Measurements from ENCODE around the gene PARP1.
A peak's percentile ranks its signal among the peaks of the same experiment; 100 is the strongest.
"Not testable (repeated sequence)": the region's sequence is repeated elsewhere in the genome, so short reads cannot be mapped to it uniquely, and the experiment has no call there.

PARP1 gene

DNA sequence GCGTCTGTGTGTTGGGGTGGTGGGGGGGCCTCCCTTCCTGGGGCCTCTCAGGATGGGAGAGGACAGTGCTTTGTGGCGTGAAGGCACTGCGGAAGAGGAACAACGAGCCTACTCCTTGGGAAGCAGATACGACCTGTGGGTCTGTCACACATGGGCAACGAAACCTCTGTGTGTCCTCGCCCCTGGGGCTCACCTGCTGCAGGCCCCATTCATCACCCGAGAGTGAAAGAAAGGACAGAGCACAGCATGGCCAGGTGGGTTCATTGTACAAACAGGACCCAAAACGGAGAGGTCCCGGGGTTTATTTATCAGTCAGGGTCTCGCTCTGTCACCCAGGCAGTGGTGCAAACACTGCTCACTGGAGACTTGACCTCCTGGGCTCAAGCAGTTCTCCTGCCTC is 58.8 kb downstream of the PARP1 start:
- DNase-seq = no peak

DNA sequence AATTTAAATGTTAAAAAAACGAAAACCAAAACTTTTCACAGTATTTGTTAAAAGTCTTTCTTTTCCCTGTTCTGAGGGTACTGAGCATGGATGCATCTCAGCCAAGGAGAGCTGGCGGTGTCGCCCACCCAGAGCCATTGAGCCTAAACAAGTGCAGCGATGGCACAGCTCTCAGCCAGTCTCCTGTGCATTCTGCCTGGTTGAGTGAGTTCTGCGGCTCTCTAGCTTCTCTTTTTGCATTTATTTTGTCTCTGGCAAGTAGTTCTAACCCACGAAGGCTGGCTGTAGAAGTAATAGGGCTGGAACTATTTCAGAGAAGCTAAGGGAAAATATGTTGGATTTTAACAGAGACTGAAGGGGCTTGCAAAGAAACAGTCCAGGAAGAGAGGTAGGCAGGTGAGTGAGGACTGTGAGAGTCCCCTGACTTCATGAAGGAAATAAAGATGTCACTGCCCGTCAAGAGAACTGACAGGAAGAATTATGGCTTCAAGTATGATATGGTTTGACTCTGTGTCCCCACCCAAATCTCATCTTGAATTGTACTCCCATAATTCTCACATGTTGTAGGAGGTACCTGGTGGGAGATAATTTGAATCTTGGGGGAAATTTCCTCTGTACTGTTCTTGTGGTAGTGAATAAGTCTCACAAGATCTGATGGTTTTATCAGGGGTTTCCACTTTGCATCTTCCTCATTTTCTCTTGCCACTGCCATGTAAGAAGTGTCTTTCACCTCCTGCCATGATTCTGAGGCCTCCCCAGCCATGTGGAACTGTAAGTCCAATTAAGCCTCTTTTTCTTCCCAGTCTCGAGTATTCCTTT is 63.2 kb downstream of the PARP1 start:
- DNase-seq = no peak

DNA sequence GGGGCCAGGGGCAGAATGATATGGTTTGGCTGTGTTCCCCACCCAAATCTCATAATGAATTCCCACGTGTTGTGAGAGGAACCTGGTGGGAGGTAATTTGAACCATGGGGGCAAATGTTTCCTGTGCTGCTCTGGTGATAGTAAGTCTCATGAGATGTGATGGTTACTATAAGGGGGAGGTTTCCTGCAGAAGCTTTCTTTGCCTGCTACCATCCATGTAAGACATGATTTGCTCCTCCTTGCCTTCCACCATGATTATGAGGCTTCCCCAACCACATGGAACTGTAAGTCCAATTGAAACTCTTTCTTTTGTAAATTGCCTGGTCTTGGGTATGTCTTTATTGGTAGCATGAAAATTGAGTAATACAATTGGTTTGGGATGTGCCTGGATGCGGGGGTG is 65.2 kb downstream of the PARP1 start:
- no peak for DNase-seq

DNA sequence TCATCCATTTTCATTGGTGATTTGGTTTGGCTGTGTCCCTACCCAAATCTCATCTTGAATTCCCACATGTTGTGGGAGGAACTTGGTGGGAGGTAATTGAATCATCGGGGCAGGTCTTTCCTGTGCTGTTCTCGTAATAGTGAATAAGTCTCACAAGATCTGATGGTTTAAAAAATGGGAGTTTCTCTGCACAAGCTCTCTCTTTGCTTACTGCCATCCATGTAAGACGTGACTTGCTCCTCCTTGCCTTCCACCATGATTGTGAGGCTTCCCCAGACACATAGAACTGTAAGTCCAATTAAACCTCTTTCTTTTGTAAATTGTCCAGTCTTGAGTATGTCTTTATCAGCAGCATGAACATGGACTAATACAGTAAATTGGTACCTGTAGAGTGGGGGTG is 67.8 kb downstream of the PARP1 start:
- DNase-seq = not testable (repeated sequence)

DNA sequence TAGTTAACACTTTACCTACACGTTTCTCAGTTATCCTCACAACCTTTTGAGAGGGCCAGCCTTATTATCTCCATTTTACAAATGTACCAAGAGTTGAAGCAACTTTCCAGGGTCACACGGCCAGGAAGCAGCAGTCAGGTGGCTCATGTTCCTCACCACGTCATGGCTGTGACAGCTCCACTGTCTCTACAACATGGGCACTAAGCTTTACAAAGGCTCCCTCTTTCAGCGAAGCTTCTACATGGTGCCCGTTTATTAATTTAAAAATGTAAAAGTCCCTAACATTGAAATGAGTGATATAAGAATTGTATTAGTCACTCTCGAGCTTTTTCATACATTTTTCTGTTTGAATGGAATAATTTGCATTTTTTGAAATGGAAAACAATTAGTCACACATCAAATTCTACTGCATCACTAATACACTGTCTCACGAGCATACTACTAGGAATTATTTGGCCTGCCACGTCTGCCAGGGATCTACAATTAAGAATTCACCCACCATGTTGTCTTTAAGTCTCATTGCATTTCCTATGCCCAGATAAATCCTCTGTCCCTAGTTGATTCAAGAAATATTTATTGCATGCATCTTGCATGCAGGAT is 70.5 kb downstream of the PARP1 start:
- no peak for DNase-seq

DNA sequence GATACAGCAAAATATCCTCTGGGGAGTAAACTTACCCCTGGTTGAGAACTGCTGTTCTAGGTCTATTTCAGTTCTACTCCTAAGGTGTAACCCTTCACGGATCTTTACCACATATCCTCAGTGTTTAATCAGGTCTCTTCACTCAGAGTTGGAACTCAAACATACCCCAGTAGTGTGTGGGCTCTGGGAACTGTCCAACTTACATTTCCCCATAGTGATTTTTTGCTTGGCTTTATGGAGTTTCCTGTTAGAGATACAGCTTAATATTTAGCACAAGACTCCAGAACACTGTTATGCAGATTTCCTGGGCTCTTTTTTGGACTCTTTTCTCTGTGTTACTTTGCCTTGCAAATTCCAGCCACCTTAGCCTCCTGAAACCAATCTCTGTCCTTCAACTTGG is 72.2 kb downstream of the PARP1 start:
- no peak for DNase-seq

DNA sequence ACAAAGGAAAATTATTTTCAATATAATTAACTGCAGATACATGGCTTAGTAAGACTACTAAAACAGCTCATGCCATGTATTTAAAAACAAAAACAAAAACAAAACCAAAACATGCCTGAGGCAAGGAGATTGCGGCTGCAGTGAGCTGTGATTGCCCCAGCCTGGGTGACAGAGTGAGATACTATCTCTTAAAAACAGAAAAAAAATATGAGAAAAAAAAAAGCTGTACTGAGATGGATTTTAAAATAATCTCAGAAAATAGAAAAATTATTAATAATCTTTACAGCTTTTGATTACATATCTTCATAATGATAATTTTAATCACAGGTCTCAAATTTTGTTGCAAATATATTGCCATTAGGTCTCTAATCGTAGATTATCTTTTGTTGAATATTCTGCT is 74.9 kb downstream of the PARP1 start:
- peak in 1 of 2 donors; percentile 11 for DNase-seq

DNA sequence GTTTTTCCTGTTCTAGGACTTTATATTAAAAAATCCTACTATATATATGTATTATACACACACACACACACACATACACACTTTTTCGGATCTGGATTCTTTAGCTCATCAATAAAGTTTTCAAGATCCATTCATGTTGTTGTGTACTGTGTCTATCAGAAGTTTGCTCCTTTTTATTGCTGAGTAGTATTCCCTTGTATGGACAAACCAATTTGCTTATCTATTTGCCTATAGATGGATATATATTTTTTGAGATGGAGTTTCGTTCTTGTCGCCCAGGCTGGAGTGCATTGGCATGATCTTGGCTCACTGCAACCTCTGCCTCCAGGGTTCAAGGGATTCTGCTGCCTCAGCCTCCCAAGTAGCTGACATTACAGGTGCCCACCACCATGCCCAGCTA is 78.7 kb downstream of the PARP1 start:
- DNase-seq = no peak

DNA sequence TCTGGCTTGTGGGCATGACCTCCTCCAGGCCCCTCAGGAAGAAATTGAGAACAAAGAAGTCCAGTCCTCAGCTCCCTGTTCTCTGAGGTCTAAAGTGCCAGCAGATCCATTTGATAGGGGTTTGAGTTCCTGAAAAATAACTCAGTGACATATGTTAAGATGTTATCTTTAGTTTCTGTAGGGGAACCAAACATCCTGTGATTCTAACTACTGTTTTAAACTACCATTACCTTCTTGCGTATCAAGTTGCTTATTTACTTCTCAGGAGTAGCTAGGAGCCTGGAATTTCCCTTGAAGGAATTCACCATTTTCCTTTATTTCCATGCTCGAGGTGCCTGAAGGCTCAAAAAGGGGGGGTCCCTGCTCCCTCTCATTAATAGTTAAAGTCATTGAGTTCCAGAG is 80.1 kb downstream of the PARP1 start:
- no peak for DNase-seq

DNA sequence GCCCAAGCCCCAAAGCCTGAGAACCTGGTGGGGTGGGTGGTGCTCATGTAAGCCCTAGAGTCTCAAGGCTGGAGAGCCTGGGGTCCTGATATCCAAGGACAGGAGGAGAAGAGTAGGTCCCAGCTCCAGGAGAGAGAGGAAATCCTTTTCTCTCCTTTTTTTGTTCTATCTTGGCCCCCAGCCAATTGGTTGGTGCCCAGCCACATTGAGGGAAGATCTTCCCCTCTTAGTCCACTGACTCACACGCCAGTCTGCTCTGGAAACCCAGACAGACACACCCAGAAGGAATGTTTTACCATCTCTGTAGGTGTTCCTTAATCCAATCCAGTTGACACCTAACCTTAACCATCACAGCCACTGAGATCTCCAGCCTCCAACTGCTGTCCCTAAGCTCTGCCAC is 82.7 kb downstream of the PARP1 start:
- no peak for DNase-seq

DNA sequence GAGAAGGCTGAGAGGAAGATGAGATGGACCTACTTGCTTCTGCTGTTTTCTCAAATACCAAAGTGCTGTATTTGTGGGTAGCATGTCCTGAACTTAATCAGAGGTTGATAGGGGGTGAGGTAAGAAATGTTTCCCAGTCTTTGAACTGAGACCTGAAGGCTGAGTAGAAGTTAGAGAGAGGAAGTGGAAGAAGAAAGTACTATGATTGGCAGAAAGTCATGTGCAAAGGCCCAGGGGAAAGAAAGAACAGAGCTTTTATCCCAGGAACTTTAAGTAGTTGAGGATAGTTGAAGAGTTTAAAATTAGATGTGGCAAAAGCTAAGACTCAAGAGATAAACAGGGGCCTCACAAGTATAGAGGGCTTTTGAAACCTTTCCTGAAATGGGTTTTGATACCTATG is 83.4 kb downstream of the PARP1 start:
- DNase-seq = no peak

DNA sequence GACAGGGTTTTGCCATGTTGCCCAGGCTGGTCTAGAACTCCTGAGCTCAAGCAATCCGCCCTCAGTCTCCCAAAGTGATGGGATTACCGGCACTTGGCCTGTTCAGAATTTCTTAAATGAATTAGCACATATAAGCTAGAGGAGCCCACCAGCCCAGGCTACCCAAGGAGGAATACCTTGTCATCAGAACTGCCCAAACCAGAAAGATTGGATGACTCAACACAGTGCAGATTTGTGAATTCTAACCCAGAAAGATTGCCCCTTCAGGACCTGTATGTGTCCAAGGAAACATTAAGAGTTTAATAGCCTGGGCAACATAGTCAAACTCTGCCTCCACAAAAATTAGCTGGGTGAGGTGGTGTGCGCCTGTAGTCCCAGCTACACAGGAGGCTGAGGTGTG is 84.9 kb downstream of the PARP1 start:
- no peak for DNase-seq

DNA sequence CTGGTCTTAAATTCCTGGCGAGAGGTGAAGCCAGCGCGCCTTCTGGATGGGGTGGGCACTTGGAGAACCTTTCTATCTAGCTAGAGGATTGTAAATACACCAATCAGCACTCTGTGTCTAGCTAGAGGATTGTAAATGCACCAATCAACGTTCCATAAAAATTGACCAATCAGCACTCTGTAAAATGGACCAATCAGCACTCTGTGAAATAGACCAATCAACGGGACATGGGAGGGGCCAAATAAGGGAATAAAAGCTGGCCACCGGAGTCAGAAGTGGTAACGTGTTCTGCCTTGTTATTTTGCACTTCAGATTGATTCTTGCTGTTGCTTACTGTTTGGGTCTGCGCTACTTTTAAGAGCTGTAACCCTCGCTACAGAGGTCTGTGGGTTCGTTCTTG is 87.0 kb downstream of the PARP1 start:
- DNase-seq = no peak

DNA sequence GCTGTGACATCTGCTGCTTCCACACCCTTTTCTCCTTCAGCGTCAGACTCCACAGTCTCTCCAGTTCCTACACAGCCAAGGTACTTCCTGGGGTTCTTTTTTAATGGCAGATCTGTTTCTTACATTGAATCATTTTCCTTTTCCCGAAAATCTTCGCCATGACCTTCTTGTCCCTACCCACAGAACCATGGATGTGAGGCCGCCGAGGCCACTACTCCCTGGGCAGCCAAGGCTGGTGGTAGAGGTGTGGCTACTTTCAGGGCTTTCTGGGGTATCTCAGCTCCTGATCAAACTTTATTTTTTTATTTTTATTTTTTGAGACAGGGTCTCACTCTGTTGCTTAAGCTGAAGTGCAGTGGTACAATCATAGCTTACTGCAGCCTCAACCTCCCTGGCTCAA is 89.4 kb downstream of the PARP1 start:
- DNase-seq = no peak

DNA sequence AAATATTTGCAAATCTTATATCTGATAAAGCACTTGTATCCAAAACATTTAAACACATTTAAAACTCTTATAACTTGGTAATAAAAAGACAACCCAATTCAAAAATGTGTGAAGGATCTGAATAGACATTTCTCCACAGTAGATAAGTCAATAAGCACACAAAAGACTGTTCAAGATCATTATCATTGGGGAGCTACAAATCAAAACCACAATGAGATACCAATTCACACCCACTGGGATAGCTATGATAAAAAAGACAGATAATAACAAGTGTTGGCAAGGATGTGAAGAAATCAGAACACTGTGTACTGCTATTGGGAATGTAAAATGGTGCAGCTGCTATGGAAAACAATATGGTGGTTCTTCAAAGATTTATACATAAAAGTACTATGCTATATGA is 93.8 kb downstream of the PARP1 start:
- DNase-seq = no peak

DNA sequence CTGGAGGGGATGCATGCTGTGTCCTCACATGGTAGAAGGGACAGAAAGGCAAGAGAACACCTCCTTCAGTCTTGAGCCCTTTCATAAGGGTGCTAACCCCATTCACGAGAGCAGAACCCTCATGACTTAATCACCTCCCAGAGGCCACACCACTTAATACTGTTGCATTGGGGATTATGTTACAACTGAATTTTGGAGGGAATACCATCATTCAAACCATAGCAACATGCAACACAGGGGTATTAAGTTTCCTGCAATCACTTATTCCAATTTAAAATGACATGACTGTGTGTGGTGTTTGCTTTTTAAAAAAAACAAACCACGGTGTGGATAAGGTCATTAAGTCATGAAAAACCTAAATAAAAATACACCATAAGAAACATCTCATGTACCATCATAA is 95.8 kb downstream of the PARP1 start:
- DNase-seq = no peak

DNA sequence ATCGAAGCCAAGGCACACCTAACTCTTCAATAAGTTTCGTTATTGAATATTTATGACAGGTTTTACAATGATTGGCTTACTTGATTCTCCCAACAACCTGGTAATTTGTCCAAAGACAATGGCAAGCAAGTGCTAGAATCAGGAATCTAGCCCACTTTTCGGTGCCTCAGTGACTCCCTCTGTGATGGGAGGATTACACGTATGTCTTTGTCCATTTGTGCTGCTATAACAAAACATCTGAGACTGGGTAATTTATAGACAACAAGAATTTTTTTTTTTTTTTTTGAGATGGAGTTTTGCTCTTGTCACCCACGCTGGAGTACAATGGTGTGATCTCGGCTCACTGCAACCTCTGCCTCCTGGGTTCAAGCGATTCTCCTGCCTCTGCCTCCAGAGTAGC is 96.5 kb downstream of the PARP1 start:
- DNase-seq = no peak
